HUES48 (cell line): Measurements from ENCODE around the gene COBL.

ENCODE experiments used
- H3K27ac ChIP-seq: one replicate; pipeline ENCODE4 v1.7.0; 2013; ENCODE audit warnings: low read depth, low read length, inconsistent platforms
- H3K27me3 ChIP-seq: 2 replicates; pipeline ENCODE4 v1.6.1; 2013; ENCODE audit warnings: mild to moderate bottlenecking, low read length; ENCODE audit not compliant: control insufficient read depth, insufficient read depth
- H3K36me3 ChIP-seq: 2 replicates; pipeline ENCODE4 v1.6.1; 2013; ENCODE audit warnings: low read length; ENCODE audit not compliant: control insufficient read depth, insufficient read depth
- H3K4me1 ChIP-seq: 2 replicates; pipeline ENCODE4 v1.6.1; 2013; ENCODE audit warnings: mild to moderate bottlenecking, low read length; ENCODE audit not compliant: control insufficient read depth, insufficient read depth
- H3K4me3 ChIP-seq: 2 replicates; pipeline ENCODE4 v1.5.1; 2013; ENCODE audit warnings: mild to moderate bottlenecking, low read depth, low read length
- H3K9ac ChIP-seq: 2 replicates; pipeline ENCODE4 v1.6.1; 2013; ENCODE audit warnings: mild to moderate bottlenecking, low read depth, low read length, moderate library complexity
- H3K9me3 ChIP-seq: 2 replicates; pipeline ENCODE4 v1.6.1; 2013; ENCODE audit warnings: low read length; ENCODE audit not compliant: control insufficient read depth, insufficient read depth

Gene COBL

DNA sequence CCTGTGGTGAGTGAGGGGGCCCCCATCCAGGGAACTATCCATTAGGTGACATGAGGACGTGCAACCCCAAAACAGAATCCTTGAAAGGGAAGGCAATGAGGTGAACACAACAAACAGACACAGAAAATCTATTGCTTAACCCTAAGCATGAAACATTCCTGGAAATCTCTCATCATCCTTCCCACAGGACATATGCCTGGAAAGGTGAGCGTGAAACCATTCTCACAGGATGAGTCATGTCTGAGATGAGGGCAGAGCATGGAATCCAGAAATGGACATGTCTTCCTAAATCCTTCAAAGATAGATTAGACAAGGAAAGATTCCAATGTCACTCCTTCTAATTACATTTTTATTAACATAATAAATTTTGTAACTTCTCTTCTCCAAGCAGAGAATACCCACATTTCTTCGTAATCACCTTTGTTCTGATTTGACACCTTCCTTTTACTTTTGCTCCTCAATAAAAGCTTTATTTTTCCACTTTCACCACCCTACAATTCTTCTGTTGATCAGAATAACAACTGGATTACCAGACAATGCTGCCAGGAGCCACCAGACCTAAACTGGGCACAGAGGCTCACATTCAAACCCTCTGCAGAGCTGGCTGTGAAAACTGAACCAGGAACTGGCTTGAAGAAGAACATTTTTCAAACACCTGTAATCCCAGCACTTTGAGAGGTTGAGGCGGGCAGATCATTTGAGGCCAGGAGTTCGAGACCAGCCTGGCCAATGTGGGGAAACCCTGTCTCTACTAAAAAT is 67.2 kb downstream of the COBL start:
- H3K27ac ChIP-seq, result no peak overlapping the region
- H3K9me3 ChIP-seq, result no peaks in the 10 kb centered on the region
- H3K4me1 ChIP-seq, result no peaks in the 10 kb centered on the region
- H3K4me3 ChIP-seq, result no peak overlapping the region
- H3K36me3 ChIP-seq, result no peaks in the 10 kb centered on the region
- H3K27me3 ChIP-seq, result no peaks in the 10 kb centered on the region
- H3K9ac ChIP-seq, result no peak overlapping the region

DNA sequence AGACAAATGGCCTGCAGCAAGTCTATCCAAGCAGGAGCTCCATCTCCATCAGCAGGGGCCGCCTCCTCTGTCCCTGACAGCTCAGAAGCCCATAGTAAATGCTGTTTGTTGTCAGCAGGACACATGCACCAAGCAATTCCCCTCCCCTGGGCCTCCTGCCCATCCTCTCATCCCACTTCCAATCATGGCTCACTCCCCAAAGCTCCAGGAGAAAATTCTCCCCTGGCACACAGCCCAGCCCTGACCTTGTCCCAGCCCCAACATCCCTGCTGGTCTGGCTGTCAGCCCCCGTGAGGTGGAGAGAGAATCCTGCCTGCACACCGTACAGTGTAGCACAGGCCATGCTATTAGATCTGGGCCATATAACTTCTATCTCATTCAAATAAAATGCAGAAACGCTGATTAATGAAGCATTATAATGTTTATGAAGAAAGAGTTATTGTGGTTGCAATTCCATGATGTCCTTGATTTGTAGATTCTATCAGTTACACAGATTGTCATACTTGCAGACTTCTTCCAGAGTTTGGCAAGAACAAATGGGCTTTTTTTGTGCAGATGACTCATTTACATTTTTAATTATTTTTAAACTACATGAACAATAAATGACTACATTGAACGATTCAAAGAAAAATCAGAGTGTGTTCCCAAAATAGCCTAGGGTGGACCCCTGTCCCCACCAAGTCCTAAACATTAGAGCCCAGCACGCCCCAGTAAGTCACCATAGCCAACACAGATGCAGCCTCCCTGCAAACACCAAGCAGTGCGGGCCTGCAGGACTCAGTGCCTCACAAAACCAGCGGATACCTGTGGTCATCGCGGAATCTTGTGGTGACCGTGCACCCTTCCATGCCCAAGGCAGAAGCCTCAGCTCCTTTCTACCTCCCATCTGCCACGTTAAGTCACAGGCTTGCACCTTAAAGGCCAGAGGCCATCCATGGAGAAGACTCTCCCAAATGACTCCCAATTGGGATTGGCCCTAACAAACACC is 70.1 kb downstream of the COBL start:
- H3K9ac ChIP-seq, result 0 out of 2 replicates have a peak overlapping the region, but pooled peaks have one; percentile 6

GRCh38 chr7:51244885-51245284 is 71.7 kb downstream of the COBL start:
- no peak overlapping the region for H3K4me3 ChIP-seq
- no peak overlapping the region for H3K27ac ChIP-seq
- H3K36me3 ChIP-seq, result no peaks in the 10 kb centered on the region
- H3K9me3 ChIP-seq, result no peaks in the 10 kb centered on the region
- no peak overlapping the region for H3K9ac ChIP-seq
- no peaks in the 10 kb centered on the region for H3K27me3 ChIP-seq
- no peaks in the 10 kb centered on the region for H3K4me1 ChIP-seq

More for the DNA sequence above, 70.1 kb downstream of the COBL start:
- no peaks in the 10 kb centered on the region for H3K4me1 ChIP-seq
- no peaks in the 10 kb centered on the region for H3K9me3 ChIP-seq
- no peak overlapping the region for H3K4me3 ChIP-seq
- H3K36me3 ChIP-seq, result no peaks in the 10 kb centered on the region
- no peaks in the 10 kb centered on the region for H3K27me3 ChIP-seq
- H3K27ac ChIP-seq, result no peak overlapping the region

GRCh38 chr7:51244053-51244452 is 72.6 kb downstream of the COBL start:
- Histone ChIP-seq H3K9me3 (no peaks in the 10 kb centered on the region), H3K4me1 (peaks cover 7% of the 10 kb centered on the region), H3K27ac (no peak overlapping the region), H3K4me3 (no peak overlapping the region), H3K27me3 (no peaks in the 10 kb centered on the region), H3K9ac (no peak overlapping the region), H3K36me3 (no peaks in the 10 kb centered on the region)

DNA sequence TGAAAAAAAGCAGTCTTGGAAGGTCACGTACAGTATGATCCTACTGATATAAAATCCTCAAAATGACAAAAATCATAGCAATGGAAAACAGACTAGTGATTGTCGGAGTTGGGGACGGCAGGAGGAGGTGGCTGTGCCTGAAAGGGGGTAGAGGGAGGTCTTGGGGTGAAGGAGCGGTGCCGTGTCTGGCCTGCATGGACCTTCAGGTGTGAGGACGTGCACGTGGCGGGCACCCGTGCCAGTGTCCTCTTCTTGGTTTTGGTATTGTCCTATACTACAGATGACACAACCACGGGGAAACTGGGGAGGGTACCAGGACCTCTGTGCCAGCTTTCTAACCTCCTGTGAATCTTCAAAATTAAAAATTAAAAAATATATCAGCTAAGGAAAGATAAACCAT is 73.0 kb downstream of the COBL start:
- H3K4me1 ChIP-seq, result peaks cover 11% of the 10 kb centered on the region
- no peak overlapping the region for H3K27ac ChIP-seq
- H3K9ac ChIP-seq, result no peak overlapping the region
- no peaks in the 10 kb centered on the region for H3K9me3 ChIP-seq
- no peaks in the 10 kb centered on the region for H3K36me3 ChIP-seq
- no peak overlapping the region for H3K4me3 ChIP-seq
- no peaks in the 10 kb centered on the region for H3K27me3 ChIP-seq

DNA sequence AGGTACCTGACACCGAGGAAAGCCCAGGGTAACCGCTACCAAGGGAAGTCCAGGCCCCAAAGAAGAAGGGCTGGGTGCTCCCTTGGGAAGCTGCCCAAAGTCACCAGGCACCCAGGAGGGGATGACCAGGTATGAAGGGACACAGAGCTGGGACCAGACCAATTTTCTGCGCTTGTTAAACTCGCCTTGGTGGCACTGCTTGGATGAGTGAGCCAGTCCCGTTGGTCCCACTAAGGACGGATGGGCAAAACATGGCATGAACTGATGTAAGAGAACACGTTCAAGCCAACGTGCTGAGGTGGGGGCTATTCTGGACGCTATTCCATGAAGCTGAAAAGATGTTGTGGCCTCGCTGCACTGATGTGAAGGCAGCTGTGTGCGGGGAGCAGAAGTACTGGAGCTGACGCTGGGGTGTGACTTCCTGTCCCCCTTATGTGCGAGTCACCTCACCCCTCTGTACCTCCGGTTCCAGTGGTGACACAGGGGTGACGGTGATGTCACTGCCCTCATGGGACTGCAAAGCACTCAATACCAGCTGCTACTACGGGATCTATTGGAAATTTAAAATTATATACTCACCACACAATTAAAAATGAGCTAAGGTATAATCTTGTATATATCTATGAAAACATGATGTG is 73.6 kb downstream of the COBL start:
- H3K4me3 ChIP-seq, result no peak overlapping the region
- H3K9ac ChIP-seq, result no peak overlapping the region
- H3K27me3 ChIP-seq, result no peaks in the 10 kb centered on the region
- H3K9me3 ChIP-seq, result no peaks in the 10 kb centered on the region
- H3K36me3 ChIP-seq, result no peaks in the 10 kb centered on the region
- H3K27ac ChIP-seq, result no peak overlapping the region
- H3K4me1 ChIP-seq, result peaks cover 13% of the 10 kb centered on the region

DNA sequence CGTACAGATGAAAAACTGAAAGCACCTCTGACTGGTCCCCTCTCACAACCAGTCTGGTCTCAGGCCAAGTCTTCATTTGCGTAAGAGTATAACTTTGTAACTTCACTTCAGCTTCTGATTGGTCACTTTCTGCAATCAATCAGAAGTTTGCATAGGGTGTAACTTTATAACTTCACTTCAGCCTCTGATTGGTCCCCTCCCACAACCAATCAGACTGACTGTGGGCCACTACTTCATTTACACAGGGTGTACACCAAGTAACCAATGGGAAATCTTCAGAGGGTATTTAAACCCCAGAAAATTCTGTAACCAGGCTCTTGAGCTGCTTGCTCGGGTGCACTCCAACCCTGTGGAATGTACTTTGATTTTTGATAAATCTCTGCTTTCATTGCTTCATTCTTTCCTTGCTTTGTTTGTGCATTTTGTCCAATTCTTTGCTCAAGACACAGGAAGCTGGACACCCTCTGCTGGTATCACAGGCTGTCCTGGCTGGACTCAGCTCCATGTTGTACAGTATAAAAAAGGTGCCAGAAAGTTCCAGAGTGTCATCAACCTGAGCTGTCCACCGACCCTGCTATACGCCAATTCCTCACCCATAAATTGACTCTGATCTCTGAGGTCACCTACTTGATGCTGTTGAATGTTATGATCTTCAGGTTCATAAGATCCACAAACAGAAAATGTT is 74.5 kb downstream of the COBL start:
- H3K27ac ChIP-seq, result no peak overlapping the region

DNA sequence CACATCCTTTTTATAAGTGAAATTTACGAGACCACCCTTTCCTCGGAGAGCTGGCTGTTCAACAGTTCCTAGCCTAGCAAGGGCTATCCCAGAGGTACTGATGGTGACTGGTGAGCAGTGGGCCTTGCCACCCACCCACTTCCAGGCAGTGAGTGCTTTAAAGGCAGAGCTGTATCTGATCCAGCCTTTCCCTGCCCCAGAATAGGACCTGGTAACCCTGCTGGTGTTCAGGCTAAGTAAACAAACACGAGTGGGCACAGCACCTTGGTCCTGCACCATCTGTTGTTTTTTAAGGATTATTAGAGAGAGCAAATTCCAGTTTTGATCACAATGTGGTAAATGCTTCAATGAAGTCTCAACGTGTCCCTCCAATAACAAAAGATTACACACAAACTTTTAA is 75.7 kb downstream of the COBL start:
- H3K9ac ChIP-seq, result no peak overlapping the region
- no peaks in the 10 kb centered on the region for H3K36me3 ChIP-seq
- H3K4me1 ChIP-seq, result peaks cover 23% of the 10 kb centered on the region
- H3K27ac ChIP-seq, result no peak overlapping the region
- H3K9me3 ChIP-seq, result no peaks in the 10 kb centered on the region
- H3K27me3 ChIP-seq, result no peaks in the 10 kb centered on the region
- H3K4me3 ChIP-seq, result no peak overlapping the region

More for the DNA sequence above, 74.5 kb downstream of the COBL start:
- Histone ChIP-seq H3K9ac (no peak overlapping the region), H3K27me3 (no peaks in the 10 kb centered on the region), H3K4me1 (peaks cover 13% of the 10 kb centered on the region), H3K9me3 (no peaks in the 10 kb centered on the region), H3K36me3 (no peaks in the 10 kb centered on the region), H3K4me3 (no peak overlapping the region)

DNA sequence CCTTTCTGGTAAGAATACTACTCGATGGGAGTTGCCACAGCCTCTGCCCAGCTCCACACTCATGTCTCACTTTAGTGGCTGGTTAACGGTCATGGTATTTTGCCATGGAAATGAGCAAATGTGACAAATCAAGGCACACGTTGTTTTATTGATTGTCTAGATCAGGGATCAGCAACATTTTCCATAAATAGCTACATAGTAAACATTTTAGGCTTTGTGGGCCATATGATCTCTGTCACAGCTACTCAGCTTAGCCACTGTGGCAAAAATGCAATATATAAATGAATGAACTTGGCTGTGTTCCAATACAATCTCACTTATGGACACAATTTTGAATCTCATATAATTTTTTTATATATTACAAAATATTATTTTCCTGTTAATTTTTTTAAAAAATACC is 76.9 kb downstream of the COBL start:
- Histone ChIP-seq H3K4me3 (no peak overlapping the region), H3K9ac (no peak overlapping the region), H3K36me3 (no peaks in the 10 kb centered on the region), H3K27me3 (no peaks in the 10 kb centered on the region), H3K27ac (no peak overlapping the region), H3K4me1 (peaks cover 23% of the 10 kb centered on the region), H3K9me3 (no peaks in the 10 kb centered on the region)

- Histone ChIP-seq H3K9ac (no peak overlapping the region), H3K4me3 (no peak overlapping the region), H3K36me3 (no peaks in the 10 kb centered on the region), H3K27ac (no peak overlapping the region), H3K9me3 (no peaks in the 10 kb centered on the region), H3K27me3 (no peaks in the 10 kb centered on the region), H3K4me1 (peaks cover 25% of the 10 kb centered on the region)
Measured at GRCh38 chr7:51238981-51239495, 77.6 kb downstream of the COBL start.
